CD4-positive, alpha-beta T cell treated with Interleukin-15 for 4 hours (primary cell): ENCODE data around the gene STAB1.

Experiments used
- DNase-seq: peaks from one replicate; pipeline ENCODE4 v3.0.0-alpha.2; 2020; ENCODE audit warnings: low spot score

STAB1 gene, protein sequence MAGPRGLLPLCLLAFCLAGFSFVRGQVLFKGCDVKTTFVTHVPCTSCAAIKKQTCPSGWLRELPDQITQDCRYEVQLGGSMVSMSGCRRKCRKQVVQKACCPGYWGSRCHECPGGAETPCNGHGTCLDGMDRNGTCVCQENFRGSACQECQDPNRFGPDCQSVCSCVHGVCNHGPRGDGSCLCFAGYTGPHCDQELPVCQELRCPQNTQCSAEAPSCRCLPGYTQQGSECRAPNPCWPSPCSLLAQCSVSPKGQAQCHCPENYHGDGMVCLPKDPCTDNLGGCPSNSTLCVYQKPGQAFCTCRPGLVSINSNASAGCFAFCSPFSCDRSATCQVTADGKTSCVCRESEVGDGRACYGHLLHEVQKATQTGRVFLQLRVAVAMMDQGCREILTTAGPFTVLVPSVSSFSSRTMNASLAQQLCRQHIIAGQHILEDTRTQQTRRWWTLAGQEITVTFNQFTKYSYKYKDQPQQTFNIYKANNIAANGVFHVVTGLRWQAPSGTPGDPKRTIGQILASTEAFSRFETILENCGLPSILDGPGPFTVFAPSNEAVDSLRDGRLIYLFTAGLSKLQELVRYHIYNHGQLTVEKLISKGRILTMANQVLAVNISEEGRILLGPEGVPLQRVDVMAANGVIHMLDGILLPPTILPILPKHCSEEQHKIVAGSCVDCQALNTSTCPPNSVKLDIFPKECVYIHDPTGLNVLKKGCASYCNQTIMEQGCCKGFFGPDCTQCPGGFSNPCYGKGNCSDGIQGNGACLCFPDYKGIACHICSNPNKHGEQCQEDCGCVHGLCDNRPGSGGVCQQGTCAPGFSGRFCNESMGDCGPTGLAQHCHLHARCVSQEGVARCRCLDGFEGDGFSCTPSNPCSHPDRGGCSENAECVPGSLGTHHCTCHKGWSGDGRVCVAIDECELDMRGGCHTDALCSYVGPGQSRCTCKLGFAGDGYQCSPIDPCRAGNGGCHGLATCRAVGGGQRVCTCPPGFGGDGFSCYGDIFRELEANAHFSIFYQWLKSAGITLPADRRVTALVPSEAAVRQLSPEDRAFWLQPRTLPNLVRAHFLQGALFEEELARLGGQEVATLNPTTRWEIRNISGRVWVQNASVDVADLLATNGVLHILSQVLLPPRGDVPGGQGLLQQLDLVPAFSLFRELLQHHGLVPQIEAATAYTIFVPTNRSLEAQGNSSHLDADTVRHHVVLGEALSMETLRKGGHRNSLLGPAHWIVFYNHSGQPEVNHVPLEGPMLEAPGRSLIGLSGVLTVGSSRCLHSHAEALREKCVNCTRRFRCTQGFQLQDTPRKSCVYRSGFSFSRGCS (N-terminal part only)

DNA sequence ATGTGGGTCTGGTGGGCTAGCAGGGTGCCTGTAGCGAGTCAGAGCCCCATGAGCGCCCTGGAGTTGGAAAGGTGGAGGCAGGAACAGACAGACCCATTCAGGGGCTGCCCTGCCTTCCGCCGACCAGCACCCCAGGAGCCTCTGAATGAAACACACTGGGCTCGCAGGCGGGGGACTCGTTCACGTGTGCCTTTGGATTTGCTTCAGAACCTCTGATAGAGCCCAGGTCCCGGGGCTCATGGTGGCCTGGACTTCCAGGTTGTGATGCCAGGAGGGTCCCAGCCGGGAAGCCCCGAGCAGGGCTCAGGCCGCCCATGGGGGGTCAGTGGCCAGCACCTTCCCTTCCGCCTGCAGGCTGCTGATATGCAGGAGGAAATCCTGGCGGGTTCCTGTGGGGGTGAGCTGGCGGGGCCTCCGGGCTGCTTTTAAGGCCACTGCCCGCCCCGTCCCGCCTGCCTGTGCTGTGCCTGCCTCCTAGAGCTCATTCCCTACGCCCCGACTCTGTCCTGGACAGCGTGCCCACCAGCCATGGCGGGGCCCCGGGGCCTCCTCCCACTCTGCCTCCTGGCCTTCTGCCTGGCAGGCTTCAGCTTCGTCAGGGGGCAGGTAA lies at the start of gene STAB1:
TSS of gene STAB1 (plus strand) at position 453 of the 610 bp plus-strand sequence. CDS start at position 529, 76 bp downstream.
- DNase-seq = no peak

DNA sequence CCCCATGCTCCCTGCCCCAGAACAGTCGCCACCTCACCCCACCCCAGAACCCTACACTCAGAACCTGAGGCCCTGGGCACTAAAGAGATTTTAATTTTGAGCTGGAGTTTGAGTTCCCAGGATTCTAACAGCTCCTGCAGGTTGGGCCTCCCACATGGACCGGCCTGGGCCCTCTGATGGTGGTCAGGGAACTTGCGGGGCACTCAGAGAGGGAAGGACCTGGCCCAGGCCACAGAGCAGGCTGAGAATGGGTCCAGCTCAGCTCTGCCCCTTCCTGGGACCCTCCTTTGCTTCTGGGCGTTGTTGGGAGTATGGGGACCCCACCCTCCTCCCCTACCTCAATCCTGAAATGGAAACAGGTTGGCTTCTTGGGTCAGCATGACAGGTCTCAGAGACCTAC lies 49.1 kb upstream of the STAB1 start:
- no peak for DNase-seq

DNA sequence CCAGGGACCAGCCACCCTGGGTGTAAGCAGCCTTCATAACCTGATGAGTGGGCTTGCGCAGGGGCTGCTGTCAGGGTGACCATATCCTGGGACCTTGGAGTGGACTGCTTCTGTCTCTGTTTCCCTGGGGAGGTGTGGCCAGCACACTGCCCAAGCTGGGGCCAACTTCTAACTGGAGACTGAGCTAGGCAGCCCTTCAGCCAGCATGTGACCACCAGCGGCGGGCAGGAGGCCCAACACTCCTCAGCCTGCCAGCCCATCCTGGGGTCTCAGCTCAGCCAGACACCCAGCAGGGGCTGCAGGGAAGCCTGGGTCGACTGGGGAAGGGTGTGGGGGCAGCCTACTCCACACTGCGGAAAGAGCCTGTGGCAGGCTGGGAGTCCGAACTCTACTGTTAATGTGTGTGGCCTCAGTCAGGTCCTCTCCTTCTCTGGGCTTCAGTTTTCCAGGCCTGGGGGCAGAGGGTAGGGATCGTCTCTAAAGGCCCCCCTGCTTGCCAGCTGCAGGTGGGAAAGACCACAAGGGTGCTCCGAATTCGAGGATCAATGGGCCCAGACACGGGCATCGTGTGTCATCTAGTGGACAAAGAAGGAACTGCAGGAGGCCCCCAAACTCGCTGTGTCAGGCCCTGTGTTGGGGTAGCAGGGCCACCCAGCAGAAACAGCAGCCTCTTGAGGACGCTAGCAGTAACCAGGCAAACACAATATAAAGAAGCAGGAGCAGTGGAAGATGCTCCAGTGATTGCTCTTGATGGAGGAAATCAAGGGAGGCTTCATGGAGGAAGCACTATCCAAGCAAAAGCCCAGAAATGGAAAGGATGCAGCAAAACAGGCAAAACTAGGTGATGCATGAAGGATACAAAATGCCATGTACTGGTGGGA lies 48.3 kb upstream of the STAB1 start:
- DNase-seq = peak; percentile 77

GRCh38 chr3:52447512-52448355 lies 47.4 kb upstream of the STAB1 start:
- DNase-seq = no peak

DNA sequence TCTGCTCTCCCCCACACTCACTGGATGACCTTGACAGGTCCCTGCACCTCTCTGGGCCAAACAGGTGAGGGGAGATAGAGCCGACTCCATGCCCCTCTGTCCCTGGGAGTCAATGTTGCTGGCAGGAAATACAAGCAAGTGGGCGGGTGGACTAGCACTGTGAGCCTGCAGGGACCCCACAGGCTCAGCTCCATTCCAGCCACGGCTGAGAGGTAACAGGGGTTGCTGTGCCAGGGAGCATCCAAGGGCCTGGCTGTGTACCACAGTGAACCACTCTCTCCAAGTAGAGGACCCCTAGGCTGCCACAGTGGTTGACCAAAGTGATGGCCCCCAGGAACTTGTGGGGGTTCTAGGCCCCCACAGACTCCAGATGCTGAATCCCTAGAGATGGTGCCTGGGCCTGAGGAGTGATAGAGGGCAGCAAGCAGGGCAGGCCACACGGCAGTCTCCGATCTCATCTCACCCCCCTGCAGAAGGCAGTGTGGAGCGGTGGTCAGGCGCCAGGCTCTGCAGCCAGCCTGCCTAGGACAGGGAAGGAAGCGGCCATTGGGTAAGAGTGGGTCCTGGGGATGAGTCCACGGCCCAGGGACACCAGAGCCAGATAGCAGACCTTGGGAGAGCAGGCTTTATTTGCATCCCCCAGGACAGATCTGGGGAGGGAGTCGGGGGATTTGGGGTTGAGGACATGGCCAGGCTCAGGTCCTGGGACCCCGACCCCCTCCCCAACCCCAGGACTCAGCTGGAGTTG lies 44.5 kb upstream of the STAB1 start:
- DNase-seq = no peak

DNA sequence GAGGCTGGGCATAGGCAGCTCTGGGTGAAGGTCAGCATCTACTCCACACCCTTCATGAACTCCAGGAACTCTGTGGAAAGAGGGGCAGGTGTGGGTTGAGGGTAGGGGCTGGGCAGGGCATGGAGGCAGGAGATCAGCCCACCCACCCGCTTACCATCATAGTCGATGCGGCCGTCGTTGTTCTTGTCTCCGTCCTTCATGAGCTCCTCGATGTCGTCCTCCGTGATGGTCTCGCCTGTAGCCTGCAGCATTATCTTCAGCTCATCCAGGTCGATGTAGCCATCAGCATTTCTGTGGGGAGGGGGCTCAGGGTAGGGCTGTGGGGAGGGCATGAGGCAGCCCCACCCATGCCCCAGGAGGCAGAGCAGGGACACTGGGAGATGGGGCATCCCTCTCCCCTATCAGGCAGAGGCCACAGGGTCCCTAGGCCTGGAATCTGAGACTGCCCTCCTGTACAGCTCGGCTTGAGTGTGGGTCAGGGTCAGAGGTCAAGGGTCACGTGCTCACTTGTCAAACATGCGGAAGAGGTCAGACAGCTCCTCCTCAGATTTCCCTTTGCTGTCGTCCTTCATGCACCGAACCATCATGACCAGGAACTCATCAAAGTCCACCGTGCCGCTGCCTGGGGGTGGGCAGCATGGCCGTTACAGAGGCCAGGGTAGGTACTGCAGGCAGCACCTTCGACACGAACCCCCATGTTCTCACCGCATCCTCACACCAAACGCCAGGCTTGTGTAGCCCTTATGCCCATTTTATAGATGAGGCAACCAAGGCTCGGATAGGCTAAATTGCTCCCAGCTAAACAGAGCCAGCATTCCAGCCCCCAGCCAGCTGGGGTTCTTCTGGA lies 43.7 kb upstream of the STAB1 start:
- no peak for DNase-seq

DNA sequence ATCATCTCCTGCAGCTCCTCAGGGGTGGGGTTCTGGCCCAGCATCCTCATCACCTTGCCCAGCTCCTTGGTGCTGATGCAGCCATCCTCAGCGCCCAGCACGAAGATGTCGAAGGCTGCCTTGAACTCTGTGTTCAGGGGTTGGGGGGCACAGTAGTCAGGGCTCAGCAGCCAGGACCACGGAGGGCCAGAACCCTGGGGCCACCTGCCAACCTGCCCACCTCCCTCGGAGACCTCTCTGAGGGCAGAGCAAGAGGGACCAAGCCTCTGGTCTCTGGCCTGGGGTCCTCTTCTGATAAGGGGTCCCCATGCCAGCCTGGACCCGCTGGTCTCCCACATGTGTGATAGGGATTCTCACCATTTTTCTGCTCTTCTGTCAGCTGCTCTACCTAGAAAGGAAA lies 43.0 kb upstream of the STAB1 start:
- no peak for DNase-seq

- no peak for DNase-seq
These were observed 42.4 kb upstream of the STAB1 start for GRCh38 chr3:52452570-52453221.

DNA sequence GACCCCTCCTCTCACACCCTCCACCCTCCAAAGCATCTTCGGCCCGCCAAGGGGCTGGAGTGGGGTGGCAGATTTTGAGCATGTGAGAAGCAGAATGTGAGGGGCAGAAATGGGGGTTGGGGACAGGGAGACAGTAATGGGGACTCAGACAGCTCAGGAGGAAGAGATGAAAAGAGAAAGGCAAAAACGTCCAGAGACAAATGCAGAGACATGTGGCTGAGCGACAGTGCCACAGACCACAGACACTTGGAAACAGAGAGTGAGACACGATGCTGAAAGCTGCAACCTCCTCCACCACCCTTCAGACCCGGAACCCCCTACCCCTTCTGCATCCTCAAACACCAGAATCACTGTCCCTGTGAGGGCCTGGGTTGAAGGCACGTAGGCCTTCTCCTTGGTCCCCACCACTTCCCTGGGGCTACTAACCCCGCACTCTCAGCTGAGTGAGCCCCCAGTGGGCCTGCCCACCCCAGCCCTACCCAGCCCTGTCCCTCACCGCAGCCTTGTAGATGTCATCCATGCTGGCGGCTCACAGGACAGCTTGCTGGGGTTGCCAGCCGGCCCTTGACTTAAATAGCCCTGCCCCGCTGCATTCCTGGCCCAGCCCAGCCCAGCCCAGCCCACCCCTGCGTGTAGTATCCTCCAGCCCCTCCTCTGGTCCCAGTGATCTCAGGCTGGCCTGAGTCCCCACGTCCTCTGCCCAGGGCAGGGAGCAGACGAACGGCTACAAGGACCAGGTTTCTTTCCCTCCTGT lies 41.5 kb upstream of the STAB1 start, which contains the start of gene TNNC1:
TSS of gene TNNC1 (minus strand) at position 546 of the 754 bp plus-strand sequence. CDS start at position 520, 26 bp downstream.
- DNase-seq = no peak

DNA sequence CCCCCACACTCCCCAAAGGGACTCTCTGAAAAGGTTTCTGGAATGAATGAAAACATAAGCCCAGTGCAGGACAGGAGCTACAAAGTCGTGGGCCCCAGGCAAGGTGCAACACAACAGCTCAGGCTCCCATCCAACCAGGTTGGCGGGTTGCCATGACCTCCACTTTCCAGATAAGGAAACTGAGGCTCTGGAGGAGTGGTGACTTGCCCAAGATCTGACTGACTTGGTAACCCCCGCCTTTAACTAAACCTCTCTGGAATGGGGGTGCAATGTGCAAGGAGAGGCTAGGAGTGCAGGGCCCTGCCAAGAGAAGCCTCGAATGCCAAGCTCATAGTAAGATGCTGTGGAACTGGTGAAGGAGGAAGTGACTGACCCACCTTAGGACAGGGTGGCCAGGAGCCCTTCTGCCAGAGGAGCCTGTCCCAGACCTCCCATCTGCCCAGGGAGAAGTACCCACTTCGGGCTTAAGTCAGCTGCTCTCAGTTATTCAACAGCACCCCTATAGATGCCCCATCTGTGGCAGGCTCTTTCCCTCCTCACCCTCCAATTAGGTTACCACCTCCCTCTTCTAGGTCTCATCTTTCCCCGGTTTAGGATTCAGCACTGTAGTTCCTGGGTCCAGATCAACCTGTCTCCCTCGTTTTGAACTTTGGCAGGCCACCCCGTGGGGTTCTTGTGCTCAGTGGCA lies 40.7 kb upstream of the STAB1 start:
- DNase-seq = no peak

- DNase-seq = no peak
These were observed 40.2 kb upstream of the STAB1 start for GRCh38 chr3:52454938-52455282.

DNA sequence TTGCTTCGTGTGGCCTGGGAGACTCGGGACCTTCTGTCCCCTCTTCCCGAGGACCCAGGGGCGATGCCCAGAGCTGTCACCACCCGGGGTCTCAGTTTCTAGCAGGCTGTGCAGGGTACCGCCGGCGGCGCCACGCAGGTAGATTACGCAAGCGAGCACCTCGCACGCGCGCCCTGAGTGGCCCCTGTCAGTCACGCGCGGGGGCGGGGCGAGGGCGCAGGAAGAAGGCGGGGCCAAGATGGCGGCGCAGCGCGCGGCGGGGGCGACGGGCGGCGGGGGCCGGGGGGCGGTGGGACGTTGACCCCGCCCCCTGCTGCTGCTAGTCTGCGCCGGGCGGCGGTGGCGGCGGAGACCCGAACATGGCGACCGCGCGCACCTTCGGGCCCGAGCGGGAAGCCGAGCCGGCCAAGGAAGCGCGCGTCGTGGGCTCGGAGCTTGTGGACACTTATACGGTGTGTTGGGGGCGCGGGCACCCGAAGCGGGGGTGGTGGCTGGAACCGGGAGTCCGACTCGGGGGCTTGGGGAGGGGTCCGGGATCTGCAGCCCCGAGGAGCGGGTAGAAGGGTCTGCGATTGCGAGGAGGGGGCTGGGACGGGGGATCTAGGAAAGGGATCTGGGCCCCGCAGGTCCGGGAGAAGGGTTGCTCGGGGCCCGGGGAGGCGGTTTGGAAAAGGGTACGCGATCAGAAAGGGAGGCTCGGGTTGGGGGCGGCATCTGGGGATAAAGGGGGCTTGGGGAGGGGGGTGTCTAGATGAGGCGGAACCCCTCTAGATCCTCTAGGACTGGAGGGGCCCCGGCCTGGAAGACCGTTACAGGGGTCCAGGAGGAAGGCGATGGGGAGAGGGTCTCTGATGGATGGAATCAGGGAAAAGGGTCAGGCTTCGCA lies 39.6 kb upstream of the STAB1 start, which contains the start of gene NISCH:
TSS of gene NISCH (plus strand) at position 322 of the 886 bp plus-strand sequence. CDS start at position 360, 38 bp downstream.
- DNase-seq = peak; percentile 96

GRCh38 chr3:52456169-52456799 lies 38.9 kb upstream of the STAB1 start:
- no peak for DNase-seq

DNA sequence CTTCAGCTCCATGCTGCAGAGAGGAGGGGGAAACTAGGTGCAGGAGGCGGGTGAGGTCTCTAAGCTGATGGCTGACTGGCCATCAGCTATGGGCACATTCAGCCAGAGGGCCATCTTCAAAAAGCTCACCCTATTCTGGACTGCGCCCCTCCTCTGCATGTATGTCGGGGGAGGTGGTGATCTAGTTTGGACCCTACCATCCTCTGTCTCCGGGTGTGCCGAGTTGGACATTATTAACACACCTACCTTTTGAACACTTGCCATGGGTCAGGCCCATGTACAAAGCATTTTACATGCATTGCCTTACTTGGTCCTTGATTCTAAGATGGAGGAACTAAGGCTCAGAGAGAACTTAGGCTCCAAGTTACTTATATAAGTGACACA lies 38.3 kb upstream of the STAB1 start:
- DNase-seq = no peak
